Bronchial epithelial cell (primary cell): Measurements from ENCODE around the gene DAAM1. TPM values are rescaled to one million over a fixed set of nuclear protein-coding genes. Genes with fewer than 3 reads are reported as not detected.

Experiments used
- DNase-seq: peaks from one replicate; pipeline ENCODE4 v3.0.0-alpha.2; 2010; ENCODE audit warnings: low read depth
- FAIRE-seq: peaks from 2 replicates; lab custom pipeline; 2011; peaks lifted over from hg19 to GRCh38; lab: Jason Lieb, UNC
- H3K27me3 ChIP-seq: 2 replicates; pipeline ENCODE4 v1.5.1; 2011; ENCODE audit warnings: low read length; ENCODE audit not compliant: control insufficient read depth, insufficient read depth
- H3K36me3 ChIP-seq: 2 replicates; pipeline ENCODE4 v1.5.1; 2011; ENCODE audit warnings: low read length; ENCODE audit not compliant: control insufficient read depth, insufficient read depth
- H3K4me3 ChIP-seq: 2 replicates; pipeline ENCODE4 v1.5.1; 2011; ENCODE audit warnings: mild to moderate bottlenecking, low read depth, low read length, control low read depth
- total RNA-seq: library from RNA; depleted of rRNA; stranded (reverse); fragments of >200 nt; gene quantifications from 2 replicates; pipeline ENCODE4 v1.2.1, GENCODE V29; 2014
- TF ChIP-seq, protein P1 (sequence below): IDR thresholded peaks from 2 replicates; pipeline ENCODE4 v1.5.1; 2011; ENCODE audit warnings: mild to moderate bottlenecking, moderate library complexity, low read length, control low read depth, inconsistent platforms; ENCODE audit not compliant: insufficient read depth, severe bottlenecking

The DAAM1 gene
- total RNA-seq, 1 donor from 2014 or later: 16.6 TPM

DNA sequence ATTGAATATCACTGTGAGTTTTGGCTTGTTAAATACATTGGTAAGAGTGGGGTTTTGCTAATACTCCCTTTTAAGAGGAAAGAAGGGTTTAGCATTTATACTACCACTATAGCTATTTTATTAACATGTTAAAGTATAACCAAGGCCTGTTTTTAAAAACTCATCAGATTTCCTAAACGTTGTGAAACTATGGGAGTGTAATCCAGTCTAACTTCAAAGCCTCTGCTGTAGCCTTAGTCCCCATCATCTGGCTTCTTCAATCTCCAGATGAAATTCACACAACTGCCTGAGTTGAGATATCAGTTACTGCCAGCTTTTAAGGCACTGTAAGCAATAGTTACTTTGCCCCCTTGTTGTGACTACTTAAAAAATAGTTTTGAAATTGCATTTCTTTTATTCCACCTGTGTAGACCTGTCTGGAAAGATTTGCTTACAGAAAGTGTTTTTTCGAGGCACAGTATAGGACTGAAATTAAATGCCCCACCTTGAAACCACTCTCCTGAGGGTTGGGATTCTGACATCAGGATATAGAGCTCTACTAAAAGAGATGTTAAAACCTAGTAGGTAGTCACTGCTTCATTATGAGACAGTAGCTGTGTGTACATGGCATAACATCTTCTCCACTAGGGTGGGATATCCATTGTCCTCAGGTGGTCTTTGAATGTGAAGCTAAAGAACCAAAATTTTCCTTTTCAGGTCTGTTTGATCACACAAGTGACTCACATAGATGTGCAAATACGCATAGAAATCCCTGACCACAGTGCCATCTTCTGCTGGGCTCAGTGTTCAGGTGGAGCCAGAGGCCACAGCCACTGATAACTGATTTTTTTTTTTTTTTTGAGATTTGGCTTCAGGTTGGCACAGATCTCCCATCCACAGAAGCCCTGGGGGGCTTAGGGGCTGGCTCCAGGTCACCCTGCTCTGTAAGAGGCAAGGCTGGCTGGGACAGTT is 125.5 kb downstream of the DAAM1 start:
- Histone ChIP-seq H3K36me3 (no peaks in the 10 kb centered on the region), H3K27me3 (no peaks in the 10 kb centered on the region), H3K4me3 (no peak overlapping the region)
- DNase-seq (peak; percentile 26), FAIRE-seq (no peak)
- TF ChIP-seq, protein P1, sequence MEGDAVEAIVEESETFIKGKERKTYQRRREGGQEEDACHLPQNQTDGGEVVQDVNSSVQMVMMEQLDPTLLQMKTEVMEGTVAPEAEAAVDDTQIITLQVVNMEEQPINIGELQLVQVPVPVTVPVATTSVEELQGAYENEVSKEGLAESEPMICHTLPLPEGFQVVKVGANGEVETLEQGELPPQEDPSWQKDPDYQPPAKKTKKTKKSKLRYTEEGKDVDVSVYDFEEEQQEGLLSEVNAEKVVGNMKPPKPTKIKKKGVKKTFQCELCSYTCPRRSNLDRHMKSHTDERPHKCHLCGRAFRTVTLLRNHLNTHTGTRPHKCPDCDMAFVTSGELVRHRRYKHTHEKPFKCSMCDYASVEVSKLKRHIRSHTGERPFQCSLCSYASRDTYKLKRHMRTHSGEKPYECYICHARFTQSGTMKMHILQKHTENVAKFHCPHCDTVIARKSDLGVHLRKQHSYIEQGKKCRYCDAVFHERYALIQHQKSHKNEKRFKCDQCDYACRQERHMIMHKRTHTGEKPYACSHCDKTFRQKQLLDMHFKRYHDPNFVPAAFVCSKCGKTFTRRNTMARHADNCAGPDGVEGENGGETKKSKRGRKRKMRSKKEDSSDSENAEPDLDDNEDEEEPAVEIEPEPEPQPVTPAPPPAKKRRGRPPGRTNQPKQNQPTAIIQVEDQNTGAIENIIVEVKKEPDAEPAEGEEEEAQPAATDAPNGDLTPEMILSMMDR: no peak

DNA sequence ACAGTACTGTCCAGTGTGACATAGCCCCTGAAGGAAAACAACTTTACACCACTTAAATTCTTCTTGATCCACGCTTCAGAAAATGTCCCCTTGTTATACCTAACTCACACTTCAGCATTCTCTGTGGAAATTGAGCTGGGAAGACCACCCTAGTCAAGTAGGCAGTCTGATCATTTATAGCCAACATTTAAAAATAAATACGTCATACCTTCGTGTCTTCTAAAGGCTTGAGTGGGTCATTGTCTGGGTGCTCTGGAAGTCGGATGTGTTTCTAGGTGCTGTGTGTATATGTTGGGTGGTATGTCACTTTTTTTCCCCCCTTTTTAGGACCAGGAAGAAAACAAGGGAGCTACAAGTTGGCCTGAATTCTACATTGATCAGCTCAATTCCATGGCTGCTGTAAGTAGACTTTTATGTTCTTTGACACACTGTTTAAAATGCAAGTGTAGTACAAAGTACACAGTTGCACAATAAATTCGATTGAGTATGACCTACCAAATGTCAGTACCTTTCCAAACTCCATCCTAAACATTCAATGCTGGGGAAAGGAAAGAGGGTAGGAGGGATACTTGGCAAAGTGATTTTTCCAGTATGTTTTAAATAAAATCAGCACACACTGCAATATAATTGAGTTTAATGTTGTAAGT is 126.6 kb downstream of the DAAM1 start:
- H3K27me3 ChIP-seq: no peaks in the 10 kb centered on the region
- no peak overlapping the region for H3K4me3 ChIP-seq
- H3K36me3 ChIP-seq: no peaks in the 10 kb centered on the region
- TF ChIP-seq, protein P1: no peak
- DNase-seq (no peak), FAIRE-seq (no peak)

DNA sequence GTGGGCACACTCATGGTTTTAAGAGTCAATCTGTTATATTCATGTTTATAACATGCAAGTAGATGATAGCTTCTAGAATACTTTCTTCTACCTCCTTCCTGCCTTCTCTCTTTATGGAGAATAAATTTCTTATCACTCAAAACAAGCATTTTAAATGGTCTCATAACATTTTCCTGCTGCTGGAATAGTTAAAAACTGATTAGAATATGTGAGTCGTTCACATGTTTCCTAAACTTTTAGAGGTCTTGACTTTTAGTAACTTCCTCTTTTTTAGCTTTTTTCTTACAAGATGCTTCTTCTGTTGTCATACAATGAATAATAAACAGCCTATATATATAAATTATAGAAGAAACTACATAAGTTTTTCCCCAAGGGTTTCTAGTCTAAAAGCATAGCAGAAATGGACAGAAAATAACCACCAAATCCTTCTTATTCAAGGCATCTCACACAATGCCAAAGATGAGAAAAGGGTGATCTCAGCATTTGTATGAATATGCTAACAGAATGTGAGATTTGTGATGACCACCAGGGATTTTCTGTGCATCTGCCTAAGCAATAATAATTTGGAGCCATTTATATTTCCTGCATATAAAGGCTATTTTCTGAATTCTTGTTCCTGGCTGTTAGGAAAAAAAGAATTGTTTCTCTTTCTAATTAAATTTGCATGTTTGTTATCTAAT is 127.8 kb downstream of the DAAM1 start:
- TF ChIP-seq, protein P1: no peak
- no peak for FAIRE-seq
- no peak overlapping the region for H3K4me3 ChIP-seq

DNA sequence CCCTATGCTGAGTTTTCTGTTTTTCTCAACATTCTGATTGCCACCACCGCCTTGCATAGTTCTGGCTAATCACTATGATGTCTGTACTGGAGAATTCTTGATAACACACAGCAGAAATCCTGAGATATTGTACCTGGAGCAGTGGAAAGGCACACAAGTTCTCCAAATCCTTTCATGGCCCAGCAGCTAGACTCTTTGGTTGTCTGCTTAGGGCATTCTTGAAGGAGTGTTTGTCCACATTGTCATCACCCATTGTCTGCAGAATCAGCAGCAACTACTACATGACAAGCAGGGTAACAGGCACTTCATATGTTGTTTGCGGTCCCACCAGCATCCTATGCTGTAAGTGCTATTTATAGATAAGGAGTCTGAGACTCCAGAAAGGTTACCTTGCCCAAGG is 128.9 kb downstream of the DAAM1 start:
- Histone ChIP-seq H3K4me3 (no peak overlapping the region), H3K27me3 (no peaks in the 10 kb centered on the region), H3K36me3 (no peaks in the 10 kb centered on the region)
- DNase-seq (no peak), FAIRE-seq (peak; percentile 43)
- TF ChIP-seq, protein P1: no peak

More for the DNA sequence above, 127.8 kb downstream of the DAAM1 start:
- DNase-seq: no peak
- Histone ChIP-seq H3K36me3 (no peaks in the 10 kb centered on the region), H3K27me3 (no peaks in the 10 kb centered on the region)

DNA sequence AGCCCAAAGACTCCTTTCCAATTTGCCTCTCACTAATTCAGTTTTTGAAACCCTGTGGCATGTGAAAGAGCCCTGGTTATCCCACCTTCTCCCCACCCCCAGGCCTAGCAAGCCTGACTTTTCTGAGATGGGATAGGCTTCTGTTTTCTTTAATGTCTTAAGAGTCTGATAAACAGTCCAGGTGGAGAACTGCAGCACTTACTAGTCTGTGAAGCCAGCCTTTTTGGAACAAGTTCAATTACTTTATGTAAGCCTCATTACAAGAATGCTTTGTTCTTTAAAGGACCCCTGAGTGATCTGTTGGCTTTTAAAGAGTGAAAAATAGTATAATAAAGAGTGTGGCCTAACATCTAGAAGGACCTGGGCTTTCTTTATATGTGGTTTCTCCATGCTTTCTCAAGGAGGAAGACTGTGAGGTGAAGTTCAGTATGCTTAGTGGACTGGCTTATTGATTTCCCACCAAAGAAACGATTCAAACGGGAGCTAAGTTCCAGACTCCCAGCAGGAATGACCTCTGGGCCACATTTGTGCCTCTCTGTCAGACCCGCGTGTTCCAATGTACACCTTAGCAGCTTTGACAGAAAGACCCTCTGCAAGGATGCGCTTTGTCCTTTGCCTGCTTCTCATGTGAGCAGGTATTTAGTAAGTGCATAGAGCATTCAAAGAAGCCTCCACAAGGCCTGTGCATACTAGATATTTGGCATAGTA is 129.5 kb downstream of the DAAM1 start:
- H3K4me3 ChIP-seq: no peak overlapping the region
- TF ChIP-seq, protein P1: no peak
- no peaks in the 10 kb centered on the region for H3K27me3 ChIP-seq
- FAIRE-seq: no peak
- H3K36me3 ChIP-seq: no peaks in the 10 kb centered on the region
- no peak for DNase-seq
